H9 (cell line): ENCODE data around the gene TGM3. TPM values are rescaled to one million over a fixed set of nuclear protein-coding genes. Genes with fewer than 3 reads are reported as not detected.

Experiments used
- DNase-seq: peaks from one replicate; pipeline ENCODE4 v3.0.0-alpha.2; 2017
- H2AFZ ChIP-seq: one replicate; pipeline ENCODE4 v1.6.1; 2013; ENCODE audit warnings: mild to moderate bottlenecking, low read length, control low read depth, moderate library complexity
- H2AK5ac ChIP-seq: 2 replicates; pipeline ENCODE4 v1.6.1; 2013; ENCODE audit warnings: low read length, control low read depth, mixed read lengths; ENCODE audit not compliant: insufficient read length
- H2BK120ac ChIP-seq: one replicate; pipeline ENCODE4 v1.6.1; 2013; ENCODE audit warnings: low read depth, mild to moderate bottlenecking, low read length, control low read depth, inconsistent platforms; ENCODE audit not compliant: poor library complexity, severe bottlenecking
- H2BK12ac ChIP-seq: 2 replicates; pipeline ENCODE4 v1.6.1; 2013; ENCODE audit warnings: low read length, control low read depth, mixed read lengths, low read depth; ENCODE audit not compliant: insufficient read length
- H2BK15ac ChIP-seq: 2 replicates; pipeline ENCODE4 v1.6.1; 2013; ENCODE audit warnings: low read depth, low read length, control low read depth
- H2BK20ac ChIP-seq: one replicate; pipeline ENCODE4 v1.6.1; 2013; ENCODE audit warnings: low read depth, mild to moderate bottlenecking, low read length, control low read depth, inconsistent platforms; ENCODE audit not compliant: poor library complexity, severe bottlenecking
- H2BK5ac ChIP-seq: 2 replicates; pipeline ENCODE4 v1.6.1; 2013; ENCODE audit warnings: low read length, control low read depth, mixed read lengths; ENCODE audit not compliant: insufficient read length
- H3K14ac ChIP-seq: 2 replicates; pipeline ENCODE4 v1.6.1; 2013; ENCODE audit warnings: low read length, control low read depth; ENCODE audit not compliant: insufficient read depth
- H3K18ac ChIP-seq: 2 replicates; pipeline ENCODE4 v1.6.1; 2013; ENCODE audit warnings: low read depth, mild to moderate bottlenecking, mixed read lengths, low read length, control low read depth; ENCODE audit not compliant: insufficient read length
- H3K23ac ChIP-seq: 2 replicates; pipeline ENCODE4 v1.6.1; 2013; ENCODE audit warnings: low read length, control low read depth, mixed read lengths, low read depth; ENCODE audit not compliant: insufficient read length
- H3K23me2 ChIP-seq: 2 replicates; pipeline ENCODE4 v1.6.1; 2013; ENCODE audit warnings: low read depth, mild to moderate bottlenecking, mixed read lengths, low read length, control low read depth; ENCODE audit not compliant: insufficient read length, poor library complexity, severe bottlenecking
- H3K27ac ChIP-seq: 2 replicates; pipeline ENCODE4 v1.5.1; 2013; ENCODE audit warnings: low read length, control low read depth, mixed read lengths, low read depth; ENCODE audit not compliant: insufficient read length
- H3K27me3 ChIP-seq: 2 replicates; pipeline ENCODE4 v1.6.1; 2013; ENCODE audit warnings: low read length, control low read depth, inconsistent platforms; ENCODE audit not compliant: insufficient read depth
- H3K4ac ChIP-seq: 2 replicates; pipeline ENCODE4 v1.6.1; 2013; ENCODE audit warnings: low read depth, mild to moderate bottlenecking, control low read depth, inconsistent platforms, low read length, moderate library complexity
- H3K4me1 ChIP-seq: 2 replicates; pipeline ENCODE4 v1.6.1; 2013; ENCODE audit warnings: low read length, control low read depth, inconsistent platforms; ENCODE audit not compliant: insufficient read depth
- H3K4me2 ChIP-seq: 2 replicates; pipeline ENCODE4 v1.6.1; 2013; ENCODE audit warnings: low read length, control low read depth, mixed read lengths; ENCODE audit not compliant: insufficient read length, insufficient read depth
- H3K56ac ChIP-seq: 2 replicates; pipeline ENCODE4 v1.6.1; 2013; ENCODE audit warnings: low read depth, mild to moderate bottlenecking, mixed read lengths, low read length, control low read depth; ENCODE audit not compliant: insufficient read length
- H3K79me1 ChIP-seq: 2 replicates; pipeline ENCODE4 v1.6.1; 2013; ENCODE audit warnings: low read depth, mild to moderate bottlenecking, moderate library complexity, low read length, control low read depth, inconsistent platforms; ENCODE audit not compliant: insufficient read depth, poor library complexity, severe bottlenecking
- H3K79me2 ChIP-seq: 2 replicates; pipeline ENCODE4 v1.6.1; 2013; ENCODE audit warnings: low read length, control low read depth, inconsistent platforms; ENCODE audit not compliant: insufficient read depth
- H3K9ac ChIP-seq: 2 replicates; pipeline ENCODE4 v1.6.1; 2013; ENCODE audit warnings: low read length, control low read depth, mixed read lengths; ENCODE audit not compliant: insufficient read length; ENCODE audit errors: extremely low read depth
- H3K9me3 ChIP-seq: one replicate; pipeline ENCODE4 v1.6.1; 2013; ENCODE audit warnings: low read depth, low read length, inconsistent platforms; ENCODE audit not compliant: control insufficient read depth
- H3T11ph ChIP-seq: one replicate; pipeline ENCODE4 v1.6.1; 2013; ENCODE audit warnings: mild to moderate bottlenecking, low read length, control low read depth, inconsistent platforms
- H4K20me1 ChIP-seq: one replicate; pipeline ENCODE4 v1.6.1; 2013; ENCODE audit not compliant: control insufficient read depth, insufficient read length, insufficient read depth
- H4K5ac ChIP-seq: 2 replicates; pipeline ENCODE4 v1.6.1; 2013; ENCODE audit warnings: low read depth, mild to moderate bottlenecking, mixed read lengths, low read length, control low read depth; ENCODE audit not compliant: insufficient read length
- H4K8ac ChIP-seq: replicated peaks from 2 replicates; pipeline ENCODE4 v1.6.1; 2013; ENCODE audit warnings: low read length, control low read depth, mixed read lengths, low read depth; ENCODE audit not compliant: insufficient read length
- H4K91ac ChIP-seq: 2 replicates; pipeline ENCODE4 v1.6.1; 2013; ENCODE audit warnings: low read depth, mild to moderate bottlenecking, moderate library complexity, mixed read lengths, low read length, control low read depth; ENCODE audit not compliant: insufficient read length
- H3K27ac Mint-ChIP-seq, 3 experiments: 2 replicates in 2 of 3; 3 replicates in 1 of 3; pipeline ENCODE4 v1.8.0; 2020 to 2021; ENCODE audit warnings: mixed read lengths in 3 of 3, mild to moderate bottlenecking in 1 of 3, moderate library complexity in 1 of 3
- H3K27me3 Mint-ChIP-seq: 2 replicates; pipeline ENCODE4 v1.8.0; 2021; ENCODE audit warnings: low read depth, mild to moderate bottlenecking, moderate library complexity, mixed read lengths
- H3K36me3 Mint-ChIP-seq, 3 experiments: 2 replicates in 2 of 3; 3 replicates in 1 of 3; pipeline ENCODE4 v1.8.0; 2020 to 2021; ENCODE audit warnings: low read depth in 3 of 3, mixed read lengths in 3 of 3; ENCODE audit not compliant: insufficient read depth in 1 of 3
- H3K4me1 Mint-ChIP-seq, 2 experiments: 2 replicates each; pipeline ENCODE4 v1.8.0; 2020; ENCODE audit warnings: mixed read lengths in 2 of 2
- H3K4me3 Mint-ChIP-seq, 2 experiments: 2 replicates in 1 of 2; 3 replicates in 1 of 2; pipeline ENCODE4 v1.8.0; 2020 to 2021; ENCODE audit warnings: mild to moderate bottlenecking in 2 of 2, mixed read lengths in 2 of 2, moderate library complexity in 1 of 2
- H3K9me3 Mint-ChIP-seq, 2 experiments: 2 replicates in 1 of 2; 3 replicates in 1 of 2; pipeline ENCODE4 v1.8.0; 2020; ENCODE audit warnings: mild to moderate bottlenecking in 2 of 2, mixed read lengths in 2 of 2, moderate library complexity in 1 of 2
- WGBS: extraction: QIAGEN DNeasy Blood & Tissue Kit; methylation state at CpG from one replicate; pipeline ENCODE4 v1.1.7; 2013; ENCODE audit warnings: missing lambda C conversion rate, low lambda C conversion rate, mixed read lengths; ENCODE audit not compliant: insufficient read length; ENCODE audit errors: extremely low coverage; 5-methylcytosine and 5-hydroxymethylcytosine counted together
- total RNA-seq: library from RNA; stranded (reverse); gene quantifications from 2 replicates; pipeline ENCODE4 v1.2.1, GENCODE V29; 2021
- TF ChIP-seq, protein P1 (sequence below): fragments of 200-600 bp; sonication (generic); conservative IDR thresholded peaks from 3 replicates; pipeline ENCODE4 v1.8.0; 2021; ENCODE audit warnings: antibody characterized with exemption, mild to moderate bottlenecking

The TGM3 gene
- total RNA-seq, 1 experiment from 2014 or later: not detected

DNA sequence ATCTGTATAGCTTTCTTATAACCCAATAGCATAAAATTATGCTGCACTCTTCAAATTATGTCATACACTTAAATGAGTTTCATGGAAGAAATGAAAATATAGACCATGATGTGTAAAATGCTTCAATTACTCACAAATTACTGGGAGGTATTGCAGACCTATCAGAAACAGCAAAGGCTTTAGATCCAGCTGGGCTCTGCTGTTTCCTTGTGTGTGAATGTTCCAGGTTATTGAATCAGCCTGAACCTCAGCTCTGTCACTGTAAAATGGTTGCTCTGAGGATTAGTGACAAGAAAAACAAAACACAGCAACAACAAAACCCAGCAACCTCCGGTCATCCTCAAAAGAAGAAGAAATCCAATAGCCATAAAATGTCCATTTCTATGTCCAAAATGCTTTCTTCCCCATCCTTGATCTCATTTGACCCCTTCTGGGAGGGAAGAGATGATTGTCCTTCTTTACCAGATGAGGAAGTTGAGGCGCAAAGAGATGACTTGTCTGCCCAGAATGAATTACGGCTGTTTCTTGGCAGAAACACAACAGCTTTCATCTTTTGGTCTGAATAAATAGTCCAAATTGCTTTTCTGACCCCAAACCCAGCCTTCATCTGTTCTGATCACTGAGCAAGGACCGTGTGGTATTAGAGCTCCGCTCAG is 42.7 kb downstream of the TGM3 start:
- Histone ChIP-seq H4K91ac (no peak overlapping the region), H3K23me2 (no peaks in the 10 kb centered on the region), H3K4me1 (no peaks in the 10 kb centered on the region), H2BK12ac (no peak overlapping the region), H3K4me2 (no peak overlapping the region), H3K9ac (no peak overlapping the region), H2BK120ac (no peak overlapping the region), H3K9me3 (no peaks in the 10 kb centered on the region), H3T11ph (no peak overlapping the region), H2BK20ac (no peak overlapping the region), H4K8ac (no peak overlapping the region), H2AFZ (no peak overlapping the region), H2BK15ac (no peak overlapping the region), H3K79me2 (no peaks in the 10 kb centered on the region), H3K18ac (no peak overlapping the region), H3K27ac (no peak overlapping the region), H2AK5ac (no peak overlapping the region), H3K27me3 (no peaks in the 10 kb centered on the region), H4K5ac (no peak overlapping the region), H2BK5ac (no peak overlapping the region), H3K4ac (no peak overlapping the region), H4K20me1 (no peaks in the 10 kb centered on the region), H3K23ac (no peak overlapping the region), H3K56ac (no peak overlapping the region), H3K79me1 (no peaks in the 10 kb centered on the region), H3K14ac (no peak overlapping the region)
- Mint-ChIP-seq H3K27me3 (no peaks in the 10 kb centered on the region; the same call in none of the 2 replicates), H3K27ac (no peak overlapping the region), H3K36me3 (no peaks in the 10 kb centered on the region), H3K4me1 (no peaks in the 10 kb centered on the region; a peak in 1 of 4 replicates), H3K4me3 (no peak overlapping the region), H3K9me3 (no peaks in the 10 kb centered on the region)
- TF ChIP-seq, protein P1, sequence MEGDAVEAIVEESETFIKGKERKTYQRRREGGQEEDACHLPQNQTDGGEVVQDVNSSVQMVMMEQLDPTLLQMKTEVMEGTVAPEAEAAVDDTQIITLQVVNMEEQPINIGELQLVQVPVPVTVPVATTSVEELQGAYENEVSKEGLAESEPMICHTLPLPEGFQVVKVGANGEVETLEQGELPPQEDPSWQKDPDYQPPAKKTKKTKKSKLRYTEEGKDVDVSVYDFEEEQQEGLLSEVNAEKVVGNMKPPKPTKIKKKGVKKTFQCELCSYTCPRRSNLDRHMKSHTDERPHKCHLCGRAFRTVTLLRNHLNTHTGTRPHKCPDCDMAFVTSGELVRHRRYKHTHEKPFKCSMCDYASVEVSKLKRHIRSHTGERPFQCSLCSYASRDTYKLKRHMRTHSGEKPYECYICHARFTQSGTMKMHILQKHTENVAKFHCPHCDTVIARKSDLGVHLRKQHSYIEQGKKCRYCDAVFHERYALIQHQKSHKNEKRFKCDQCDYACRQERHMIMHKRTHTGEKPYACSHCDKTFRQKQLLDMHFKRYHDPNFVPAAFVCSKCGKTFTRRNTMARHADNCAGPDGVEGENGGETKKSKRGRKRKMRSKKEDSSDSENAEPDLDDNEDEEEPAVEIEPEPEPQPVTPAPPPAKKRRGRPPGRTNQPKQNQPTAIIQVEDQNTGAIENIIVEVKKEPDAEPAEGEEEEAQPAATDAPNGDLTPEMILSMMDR: no peak
- WGBS: no CpG with 5 or more reads among the region's 5 CpGs
- DNase-seq: no peak
